ENCODE measurements around the gene PTPRD. TPM values are rescaled to one million over a fixed set of nuclear protein-coding genes. Genes with fewer than 3 reads are reported as not detected.

Gene PTPRD
- total and polyA plus RNA-seq, 2 donors from 2014 or later: 6.4 to 78.9 TPM

GRCh38 chr9:10534850-10535249 is 78.0 kb downstream of the PTPRD start:
- Histone ChIP-seq H3K27me3 (ENCODE audit: control insufficient read depth, insufficient read depth, low read length) (no peaks in the 10 kb centered on the region), H3K36me3 (ENCODE audit: control insufficient read depth in 2 of 3, insufficient read depth in 3 of 3, low read length in 3 of 3) (no peaks in the 10 kb centered on the region), H3K9me3 (ENCODE audit: control insufficient read depth in 2 of 3, insufficient read depth in 1 of 3, low read length in 3 of 3) (no peaks in the 10 kb centered on the region), H3K4me1 (ENCODE audit: control insufficient read depth in 2 of 3, insufficient read depth in 2 of 3, low read depth in 1 of 3, low read length in 3 of 3) (no peaks in the 10 kb centered on the region), H3K27ac (ENCODE audit: low read depth in 2 of 2, low read length in 2 of 2) (no peak overlapping the region), H3K4me3 (ENCODE audit: low read length in 3 of 3) (no peak overlapping the region), H3K9ac (ENCODE audit: low read length in 3 of 3) (no peak overlapping the region)
- FAIRE-seq (no peak), DNase-seq (peak in 1 of 5 donors; percentile 2)
- intact Hi-C loops (cut with DNase I): no loop called here
- TF ChIP-seq CTCF (IDR thresholded peaks at IDR 0.05; ENCODE audit: borderline replicate concordance, extremely low read depth, insufficient read depth): no peak

- no peak for TF ChIP-seq CTCF (IDR thresholded peaks at IDR 0.05; ENCODE audit: borderline replicate concordance, extremely low read depth, insufficient read depth)
- Histone ChIP-seq H3K27me3 (ENCODE audit: control insufficient read depth, insufficient read depth, low read length) (no peaks in the 10 kb centered on the region), H3K9ac (ENCODE audit: low read length in 3 of 3) (no peak overlapping the region), H3K27ac (ENCODE audit: low read depth in 2 of 2, low read length in 2 of 2) (no peak overlapping the region), H3K36me3 (ENCODE audit: control insufficient read depth in 2 of 3, insufficient read depth in 3 of 3, low read length in 3 of 3) (no peaks in the 10 kb centered on the region), H3K9me3 (ENCODE audit: control insufficient read depth in 2 of 3, insufficient read depth in 1 of 3, low read length in 3 of 3) (no peaks in the 10 kb centered on the region), H3K4me3 (ENCODE audit: low read length in 3 of 3) (no peak overlapping the region), H3K4me1 (ENCODE audit: control insufficient read depth in 2 of 3, insufficient read depth in 2 of 3, low read depth in 1 of 3, low read length in 3 of 3) (no peaks in the 10 kb centered on the region)
- intact Hi-C loops (cut with DNase I): no loop called here
- FAIRE-seq (peak; percentile 23), DNase-seq (no peak)
Measured at GRCh38 chr9:10525972-10526371, 86.8 kb downstream of the PTPRD start.

- no peak for TF ChIP-seq CTCF (IDR thresholded peaks at IDR 0.05; ENCODE audit: borderline replicate concordance, extremely low read depth, insufficient read depth)
- DNase-seq: no peak
- intact Hi-C loops (cut with DNase I): no loop called here
- Histone ChIP-seq H3K4me1 (ENCODE audit: control insufficient read depth in 2 of 3, insufficient read depth in 2 of 3, low read depth in 1 of 3, low read length in 3 of 3) (no peaks in the 10 kb centered on the region), H3K27ac (ENCODE audit: low read depth in 2 of 2, low read length in 2 of 2) (no peak overlapping the region), H3K9ac (ENCODE audit: low read length in 3 of 3) (no peak overlapping the region), H3K36me3 (ENCODE audit: control insufficient read depth in 2 of 3, insufficient read depth in 3 of 3, low read length in 3 of 3) (no peaks in the 10 kb centered on the region), H3K4me3 (ENCODE audit: low read length in 3 of 3) (no peak overlapping the region), H3K27me3 (ENCODE audit: control insufficient read depth, insufficient read depth, low read length) (no peaks in the 10 kb centered on the region), H3K9me3 (ENCODE audit: control insufficient read depth in 2 of 3, insufficient read depth in 1 of 3, low read length in 3 of 3) (no peaks in the 10 kb centered on the region)
- no peak for FAIRE-seq
Measured at GRCh38 chr9:10523164-10523563, 89.6 kb downstream of the PTPRD start.

GRCh38 chr9:10512144-10512543 is 100.7 kb downstream of the PTPRD start:
- no peak overlapping the region for H3K4me3 ChIP-seq (ENCODE audit: low read length in 3 of 3)
- no peaks in the 10 kb centered on the region for H3K36me3 ChIP-seq (ENCODE audit: control insufficient read depth in 2 of 3, insufficient read depth in 3 of 3, low read length in 3 of 3)
- no peaks in the 10 kb centered on the region for H3K27me3 ChIP-seq (ENCODE audit: control insufficient read depth, insufficient read depth, low read length)
- no peaks in the 10 kb centered on the region for H3K4me1 ChIP-seq (ENCODE audit: control insufficient read depth in 2 of 3, insufficient read depth in 2 of 3, low read depth in 1 of 3, low read length in 3 of 3)
- intact Hi-C loops (cut with DNase I): no loop called here
- TF ChIP-seq CTCF (IDR thresholded peaks at IDR 0.05; ENCODE audit: borderline replicate concordance, extremely low read depth, insufficient read depth): no peak
- peaks cover 0 to 4% (median 2%) of the 10 kb centered on the region in 3 donors for H3K9me3 ChIP-seq (ENCODE audit: control insufficient read depth in 2 of 3, insufficient read depth in 1 of 3, low read length in 3 of 3)
- H3K27ac ChIP-seq (ENCODE audit: low read depth in 2 of 2, low read length in 2 of 2): no peak overlapping the region
- DNase-seq: no peak
- H3K9ac ChIP-seq (ENCODE audit: low read length in 3 of 3): no peak overlapping the region
- FAIRE-seq: no peak

Measured in kidney (tissue), 14 donors.